Mucosa of descending colon (tissue), 3 donors: ENCODE results near the gene CLEC4M. TPM values are rescaled to one million over a fixed set of nuclear protein-coding genes. Genes with fewer than 3 reads are reported as not detected.

Experiments used
- ATAC-seq: fragments of 200-7000 bp; cut with Tn5 transposase; one replicate; pipeline ENCODE4 v1.9.1; 2020; ENCODE audit warnings: mild to moderate bottlenecking, moderate library complexity
- DNase-seq, 3 donors: peaks; one replicate each; pipeline ENCODE4 v3.0.0-alpha.2; 2020
- H3K36me3 ChIP-seq: fragments of 200-600 bp; one replicate; pipeline ENCODE4 v1.8.0; 2021; ENCODE audit warnings: low read depth, mild to moderate bottlenecking
- H3K4me1 ChIP-seq: fragments of 200-600 bp; one replicate; pipeline ENCODE4 v1.8.0; 2021; ENCODE audit warnings: low read depth, mild to moderate bottlenecking
- H3K4me3 ChIP-seq: fragments of 200-600 bp; one replicate; pipeline ENCODE4 v1.8.0; 2021; ENCODE audit warnings: mild to moderate bottlenecking
- H3K9me3 ChIP-seq: fragments of 200-600 bp; one replicate; pipeline ENCODE4 v1.8.0; 2021; ENCODE audit warnings: mild to moderate bottlenecking
- intact Hi-C, 2 donors: fragments of 100-400 bp; cut with DNase I in 1 of 2; cut with micrococcal nuclease in 1 of 2; formaldehyde crosslinking; loops; one replicate each; pipeline versions ENCODE4 v1.11.0 to v1.11.1; 2022; cut with DNase I, micrococcal nuclease
- total RNA-seq, 3 donors: library from RNA; stranded (reverse); fragmentation: NEBNext Ultra II Directional in 2 of 3; extraction: Animal tissue kit (Norgen Biotek cat#: 25700) in 2 of 3; gene quantifications; one replicate each; pipeline versions ENCODE4 v1.2.1 to v1.2.4, GENCODE V29; 2021 to 2023
- TF ChIP-seq, protein P1 (sequence below): fragments of 200-600 bp; IDR thresholded peaks from one replicate; pipeline ENCODE4 v1.8.0; 2022; ENCODE audit warnings: antibody characterized with exemption, mild to moderate bottlenecking
- donor health status: DM: no; HTN: no; CAD: no; lungs with moderate emphysema.
- donor health status: DM: no; HTN: no; CAD: no.
- donor health status: DM: no; HTN: yes; CAD: no.

The CLEC4M gene
- total RNA-seq, 3 donors from 2014 or later, result not detected

DNA sequence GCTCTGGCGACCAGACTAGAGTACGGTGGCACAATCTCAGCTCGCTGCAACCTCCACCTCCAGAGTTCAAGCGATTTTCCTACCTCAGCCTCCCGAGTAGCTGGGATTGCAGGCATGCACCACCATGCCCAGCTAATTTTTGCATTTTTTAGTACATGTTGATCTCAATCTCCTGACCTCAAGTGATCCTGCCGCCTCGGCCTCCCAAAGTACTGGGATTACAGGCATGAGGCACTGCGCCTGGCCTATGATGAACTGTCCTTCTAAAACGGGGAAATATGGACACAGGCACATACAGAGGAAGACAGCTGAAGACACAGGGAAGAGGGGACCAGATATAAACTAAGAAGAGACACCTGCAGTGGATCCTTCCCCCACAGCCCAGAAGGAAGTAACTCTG is 12.7 kb downstream of the CLEC4M start:
- TF ChIP-seq, protein P1, sequence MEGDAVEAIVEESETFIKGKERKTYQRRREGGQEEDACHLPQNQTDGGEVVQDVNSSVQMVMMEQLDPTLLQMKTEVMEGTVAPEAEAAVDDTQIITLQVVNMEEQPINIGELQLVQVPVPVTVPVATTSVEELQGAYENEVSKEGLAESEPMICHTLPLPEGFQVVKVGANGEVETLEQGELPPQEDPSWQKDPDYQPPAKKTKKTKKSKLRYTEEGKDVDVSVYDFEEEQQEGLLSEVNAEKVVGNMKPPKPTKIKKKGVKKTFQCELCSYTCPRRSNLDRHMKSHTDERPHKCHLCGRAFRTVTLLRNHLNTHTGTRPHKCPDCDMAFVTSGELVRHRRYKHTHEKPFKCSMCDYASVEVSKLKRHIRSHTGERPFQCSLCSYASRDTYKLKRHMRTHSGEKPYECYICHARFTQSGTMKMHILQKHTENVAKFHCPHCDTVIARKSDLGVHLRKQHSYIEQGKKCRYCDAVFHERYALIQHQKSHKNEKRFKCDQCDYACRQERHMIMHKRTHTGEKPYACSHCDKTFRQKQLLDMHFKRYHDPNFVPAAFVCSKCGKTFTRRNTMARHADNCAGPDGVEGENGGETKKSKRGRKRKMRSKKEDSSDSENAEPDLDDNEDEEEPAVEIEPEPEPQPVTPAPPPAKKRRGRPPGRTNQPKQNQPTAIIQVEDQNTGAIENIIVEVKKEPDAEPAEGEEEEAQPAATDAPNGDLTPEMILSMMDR, result no peak
- DNase-seq (no peak), ATAC-seq (no peak)
- Histone ChIP-seq H3K4me3 (no peak overlapping the region), H3K4me1 (no peaks in the 10 kb centered on the region), H3K9me3 (no peaks in the 10 kb centered on the region), H3K36me3 (no peaks in the 10 kb centered on the region)
- intact Hi-C loops, result no loop called here

DNA sequence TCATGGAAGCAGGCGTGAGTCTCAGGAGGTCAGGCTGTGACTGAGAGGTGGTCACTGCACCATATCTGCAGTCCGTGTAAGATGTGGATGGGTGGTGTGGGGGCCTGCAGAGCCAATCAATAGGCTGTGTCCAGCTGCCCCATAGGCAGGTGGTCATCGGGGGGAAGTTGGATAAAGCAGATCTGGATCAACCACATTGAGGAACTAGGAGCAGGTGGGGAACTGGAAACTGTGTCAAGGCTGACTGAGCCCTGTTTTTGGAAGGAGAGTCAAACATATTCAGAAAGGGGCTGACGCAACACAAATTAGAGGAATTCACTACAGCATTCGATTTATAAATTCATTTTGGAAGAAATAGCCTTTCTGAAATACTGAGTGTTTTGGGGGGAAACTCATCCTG is 15.0 kb downstream of the CLEC4M start:
- DNase-seq, result no peak
- TF ChIP-seq, protein P1, result no peak
- Histone ChIP-seq H3K4me3 (no peak overlapping the region), H3K36me3 (no peaks in the 10 kb centered on the region), H3K9me3 (no peaks in the 10 kb centered on the region), H3K4me1 (no peaks in the 10 kb centered on the region)
- ATAC-seq, result peak; percentile 23
- intact Hi-C loops, result no loop called here

DNA sequence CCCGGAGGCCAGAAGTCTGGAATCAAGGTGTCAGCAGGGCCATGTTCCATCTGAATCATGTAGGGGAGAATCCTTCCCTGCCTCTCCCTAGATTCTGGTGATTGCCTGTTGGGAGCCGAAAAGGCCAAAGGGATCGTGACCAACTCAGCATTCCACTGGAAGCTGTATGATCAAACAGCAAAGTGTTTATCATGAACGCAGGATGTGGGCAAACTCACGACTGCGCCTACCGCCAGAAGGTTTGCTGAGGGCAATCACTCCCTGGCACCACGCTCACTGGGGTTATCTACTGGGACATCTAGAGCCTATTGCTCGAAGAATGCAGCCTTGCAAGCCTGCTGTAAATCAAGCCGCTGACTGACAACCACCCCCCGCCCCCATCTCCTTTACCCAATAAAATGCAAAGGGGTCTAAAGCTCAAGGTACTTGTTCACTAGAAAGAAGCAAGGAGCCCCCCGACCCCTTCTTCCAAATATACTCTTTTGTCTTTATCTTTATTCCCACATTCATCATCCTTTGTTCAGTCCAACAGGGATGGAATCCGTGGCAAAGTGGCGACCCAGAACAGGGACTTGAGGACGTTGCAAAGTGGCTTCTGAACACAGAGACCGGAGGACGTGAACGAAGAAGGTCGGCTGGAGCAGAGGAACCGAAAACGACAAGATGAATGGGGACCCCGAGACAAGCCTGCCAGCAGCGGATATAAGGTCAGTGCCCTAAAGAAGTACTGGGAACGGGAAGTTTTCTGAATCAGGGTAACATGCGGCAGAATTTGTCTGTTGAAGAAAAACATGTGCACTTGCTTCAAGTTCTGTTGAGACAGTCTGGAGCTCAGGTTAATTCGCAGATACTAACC is 16.8 kb downstream of the CLEC4M start:
- Histone ChIP-seq H3K36me3 (no peaks in the 10 kb centered on the region), H3K9me3 (no peaks in the 10 kb centered on the region), H3K4me3 (no peak overlapping the region), H3K4me1 (no peaks in the 10 kb centered on the region)
- no peak for ATAC-seq
- DNase-seq, result no peak
- intact Hi-C loops, result no loop called here
- TF ChIP-seq, protein P1, result no peak

DNA sequence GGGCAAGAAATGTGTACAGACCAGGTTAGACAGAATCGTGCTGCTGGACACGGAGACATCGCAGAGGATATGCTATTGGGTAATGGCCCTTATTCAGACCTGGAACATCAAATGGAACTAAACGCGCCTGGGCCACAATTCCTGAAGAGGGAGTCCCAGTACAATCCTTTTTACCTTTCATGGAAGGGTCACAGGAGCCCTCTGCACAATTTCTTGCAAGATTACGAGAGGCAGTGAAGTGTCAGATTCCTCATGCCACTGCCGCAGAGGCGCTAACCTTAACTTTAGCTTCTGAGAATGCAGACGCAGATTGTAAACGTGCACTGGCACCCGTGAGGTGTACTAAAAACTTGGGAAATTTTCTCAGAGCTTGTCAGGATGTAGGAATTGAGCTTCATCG is 18.1 kb downstream of the CLEC4M start:
- no peaks in the 10 kb centered on the region for H3K4me1 ChIP-seq
- TF ChIP-seq, protein P1, result no peak
- no peak overlapping the region for H3K4me3 ChIP-seq
- intact Hi-C loops, result no loop called here
- H3K9me3 ChIP-seq, result no peaks in the 10 kb centered on the region
- DNase-seq (no peak), ATAC-seq (no peak)
- no peaks in the 10 kb centered on the region for H3K36me3 ChIP-seq

DNA sequence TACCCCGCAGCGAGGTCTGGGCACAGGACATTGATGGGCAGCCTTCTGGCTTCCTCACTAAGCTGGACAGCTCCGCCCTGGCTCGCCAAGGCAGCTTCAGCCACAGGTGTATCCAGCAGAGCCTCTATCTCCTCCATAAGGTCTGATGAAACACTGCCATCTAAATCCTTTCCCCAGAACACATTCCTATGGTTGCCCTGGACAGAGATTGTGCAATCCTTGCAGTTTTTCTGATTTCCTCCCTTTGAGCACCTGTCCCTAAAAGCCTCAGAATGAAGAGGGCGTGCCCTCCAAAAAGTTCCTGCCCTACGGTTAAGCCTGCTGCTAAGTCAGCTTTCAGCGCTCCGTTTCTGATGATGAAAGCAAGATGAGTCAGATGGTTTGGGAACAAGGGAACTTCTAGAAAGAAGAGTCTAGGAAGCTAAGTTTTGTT is 21.0 kb downstream of the CLEC4M start:
- H3K4me1 ChIP-seq, result peaks cover 1% of the 10 kb centered on the region
- ATAC-seq (peak; percentile 23), DNase-seq (no peak)
- no peaks in the 10 kb centered on the region for H3K9me3 ChIP-seq
- no peak overlapping the region for H3K4me3 ChIP-seq
- intact Hi-C loops, result no loop called here
- TF ChIP-seq, protein P1, result no peak
- no peaks in the 10 kb centered on the region for H3K36me3 ChIP-seq
